Neuronal stem cell (in vitro differentiated cells): ENCODE data around the gene KCNG4.

Experiments
- DNase-seq: peaks from one replicate; pipeline ENCODE4 v3.0.0-alpha.2; 2013; ENCODE audit warnings: low spot score
- H2AFZ ChIP-seq: one replicate; pipeline ENCODE4 v1.6.1; 2013; ENCODE audit warnings: mild to moderate bottlenecking, low read length, inconsistent platforms
- H2AK5ac ChIP-seq: 2 replicates; pipeline ENCODE4 v1.6.1; 2013; ENCODE audit warnings: low read depth, mild to moderate bottlenecking, inconsistent platforms, low read length, moderate library complexity, mixed read lengths
- H2BK120ac ChIP-seq: 2 replicates; pipeline ENCODE4 v1.6.1; 2013; ENCODE audit warnings: low read depth, mild to moderate bottlenecking, inconsistent platforms, low read length, moderate library complexity, mixed read lengths
- H2BK12ac ChIP-seq: one replicate; pipeline ENCODE4 v1.6.1; 2013; ENCODE audit warnings: low read length, inconsistent platforms
- H2BK15ac ChIP-seq: 2 replicates; pipeline ENCODE4 v1.6.1; 2013; ENCODE audit warnings: mild to moderate bottlenecking, low read length, inconsistent platforms, mixed read lengths
- H2BK5ac ChIP-seq: one replicate; pipeline ENCODE4 v1.6.1; 2013; ENCODE audit warnings: inconsistent platforms, mild to moderate bottlenecking, low read length, moderate library complexity
- H3K14ac ChIP-seq: one replicate; pipeline ENCODE4 v1.6.1; 2013; ENCODE audit warnings: low read length, inconsistent platforms
- H3K18ac ChIP-seq: 2 replicates; pipeline ENCODE4 v1.6.1; 2013; ENCODE audit warnings: low read length, inconsistent platforms
- H3K23ac ChIP-seq: 2 replicates; pipeline ENCODE4 v1.6.1; 2013; ENCODE audit warnings: low read depth, mild to moderate bottlenecking, mixed read lengths, low read length, inconsistent platforms; ENCODE audit not compliant: poor library complexity
- H3K27ac ChIP-seq: replicated peaks from 3 replicates; pipeline ENCODE4 v1.5.1; 2013; ENCODE audit warnings: low read length, inconsistent platforms
- H3K27me3 ChIP-seq, 3 experiments: 2 replicates each; pipeline ENCODE4 v1.6.1; 2013; ENCODE audit warnings: low read length in 3 of 3, mild to moderate bottlenecking in 2 of 3, inconsistent platforms in 1 of 3, low read depth in 1 of 3, mixed read lengths in 1 of 3, moderate library complexity in 1 of 3; ENCODE audit not compliant: control insufficient read depth in 3 of 3, insufficient read depth in 3 of 3
- H3K36me3 ChIP-seq, 2 donors: replicated peaks in 1 of 2; 2 replicates each; pipeline ENCODE4 v1.6.1; 2013; ENCODE audit warnings: low read length in 2 of 2; ENCODE audit not compliant: control insufficient read depth in 2 of 2, insufficient read depth in 2 of 2
- H3K4ac ChIP-seq: 2 replicates; pipeline ENCODE4 v1.6.1; 2013; ENCODE audit warnings: inconsistent platforms, mild to moderate bottlenecking, low read length, moderate library complexity
- H3K4me1 ChIP-seq, 2 donors: 1 replicate in 1 of 2; 2 replicates in 1 of 2; pipeline ENCODE4 v1.6.1; 2013; ENCODE audit warnings: low read length in 2 of 2, low read depth in 1 of 2; ENCODE audit not compliant: control insufficient read depth in 2 of 2, insufficient read depth in 1 of 2
- H3K4me2 ChIP-seq: one replicate; pipeline ENCODE4 v1.6.1; 2013; ENCODE audit warnings: mild to moderate bottlenecking, low read length, inconsistent platforms; ENCODE audit not compliant: insufficient read depth, poor library complexity, severe bottlenecking
- H3K4me3 ChIP-seq, 2 donors: 2 replicates each; pipeline ENCODE4 v1.5.1; 2013; ENCODE audit warnings: low read length in 2 of 2, mild to moderate bottlenecking in 2 of 2, inconsistent platforms in 1 of 2, moderate library complexity in 1 of 2
- H3K79me1 ChIP-seq: one replicate; pipeline ENCODE4 v1.6.1; 2013; ENCODE audit warnings: low read depth, mild to moderate bottlenecking, inconsistent platforms, low read length, moderate library complexity
- H3K9ac ChIP-seq: one replicate; pipeline ENCODE4 v1.6.1; 2013; ENCODE audit warnings: mild to moderate bottlenecking, low read depth, low read length, inconsistent platforms; ENCODE audit not compliant: poor library complexity
- H3K9me3 ChIP-seq, 2 donors: replicated peaks in 1 of 2; 2 replicates each; pipeline versions ENCODE3 to v1.6.1; 2013; ENCODE audit warnings: low read length in 2 of 2, mild to moderate bottlenecking in 2 of 2, inconsistent platforms in 1 of 2, low read depth in 1 of 2, mixed read lengths in 1 of 2, moderate library complexity in 1 of 2; ENCODE audit not compliant: control insufficient read depth in 2 of 2, insufficient read depth in 1 of 2
- H4K8ac ChIP-seq: one replicate; pipeline ENCODE4 v1.6.1; 2013; ENCODE audit warnings: low read depth, mild to moderate bottlenecking, inconsistent platforms, low read length, moderate library complexity
- H4K91ac ChIP-seq: one replicate; pipeline ENCODE4 v1.6.1; 2013; ENCODE audit warnings: low read length, low read depth, mild to moderate bottlenecking, inconsistent platforms; ENCODE audit not compliant: poor library complexity
- WGBS, 2 donors: extraction: QIAGEN DNeasy Blood & Tissue Kit; methylation state at CpG; one replicate each; pipeline ENCODE4 v1.1.7; 2013; ENCODE audit warnings: missing lambda C conversion rate in 2 of 2, mixed read lengths in 1 of 2; ENCODE audit not compliant: insufficient read length in 2 of 2, insufficient replicate concordance in 1 of 2; ENCODE audit errors: extremely low coverage in 2 of 2; 5-methylcytosine and 5-hydroxymethylcytosine counted together

KCNG4 gene

DNA sequence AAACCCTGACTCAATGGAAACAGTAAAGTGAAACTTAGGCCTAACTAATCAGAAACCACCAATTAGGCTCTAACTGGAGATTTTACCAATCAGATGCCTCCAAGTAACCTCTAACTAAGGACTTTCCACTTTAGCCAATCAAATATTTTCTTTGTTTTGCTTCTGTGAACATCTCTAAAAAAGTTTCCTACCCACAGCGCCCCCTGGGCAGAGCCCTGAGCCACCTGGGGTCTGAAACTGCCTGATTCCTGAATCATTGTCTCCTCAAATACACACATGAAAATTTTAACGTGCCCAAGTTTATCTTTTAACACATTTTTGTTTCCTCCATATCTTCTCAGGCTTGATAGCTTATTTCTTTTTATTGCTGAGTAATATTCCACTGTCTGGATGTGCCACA lies 29.8 kb downstream of the KCNG4 start:
- Histone ChIP-seq H4K91ac (no peak overlapping the region), H3K4ac (no peak overlapping the region), H2AFZ (no peak overlapping the region), H3K27me3 (peaks cover 0 to 30% (median 0%) of the 10 kb centered on the region in 3 experiments), H3K14ac (no peak overlapping the region), H3K18ac (no peak overlapping the region), H3K4me2 (no peak overlapping the region), H2BK15ac (no peak overlapping the region), H2AK5ac (no peak overlapping the region), H4K8ac (no peak overlapping the region), H3K79me1 (no peaks in the 10 kb centered on the region), H3K9me3 (no peaks in the 10 kb centered on the region), H3K27ac (no peak overlapping the region), H2BK12ac (no peak overlapping the region), H3K4me3 (no peak overlapping the region), H3K23ac (no peak overlapping the region), H3K9ac (no peak overlapping the region), H2BK120ac (no peak overlapping the region), H3K36me3 (no peaks in the 10 kb centered on the region), H2BK5ac (no peak overlapping the region), H3K4me1 (peaks cover 0 to 4% of the 10 kb centered on the region in 2 donors)
- no CpG with 5 or more reads among the region's 2 CpGs for WGBS, 2 donors
- no peak for DNase-seq

DNA sequence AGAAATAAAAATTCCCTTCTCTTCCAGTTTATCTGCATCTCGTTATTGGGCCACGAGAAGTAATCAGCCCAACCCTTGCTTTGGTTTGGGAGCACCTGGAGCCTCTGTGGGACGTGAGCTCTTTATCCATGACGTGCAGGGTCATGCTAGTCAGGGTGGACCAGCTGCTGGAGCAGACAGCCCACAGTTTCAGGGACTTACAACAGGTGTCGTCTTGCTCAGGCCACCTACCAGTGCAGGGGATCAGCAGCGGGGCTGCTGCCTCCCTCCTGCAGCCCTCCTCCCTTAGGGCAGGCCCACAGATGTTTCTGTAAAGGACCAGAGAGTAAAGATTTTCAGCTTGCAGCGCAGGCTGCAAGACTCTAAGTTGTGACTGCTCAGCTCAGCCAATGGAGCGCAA lies 31.9 kb downstream of the KCNG4 start:
- no CpG with 5 or more reads among the region's 8 CpGs for WGBS, 2 donors
- no peaks in the 10 kb centered on the region for H3K9me3 ChIP-seq
- peak overlapping the region; percentile 58 for H3K23ac ChIP-seq
- no peak overlapping the region for H2BK12ac ChIP-seq
- H3K4me2 ChIP-seq, result no peak overlapping the region
- peaks cover 0 to 4% of the 10 kb centered on the region in 2 donors for H3K4me1 ChIP-seq
- H3K79me1 ChIP-seq, result no peaks in the 10 kb centered on the region
- H3K27me3 ChIP-seq, result peaks cover 0 to 25% (median 0%) of the 10 kb centered on the region in 3 experiments
- no peak overlapping the region for H2BK15ac ChIP-seq
- H3K9ac ChIP-seq, result no peak overlapping the region
- H2BK5ac ChIP-seq, result no peak overlapping the region
- H2AFZ ChIP-seq, result no peak overlapping the region
- H4K91ac ChIP-seq, result no peak overlapping the region
- H3K36me3 ChIP-seq, result no peaks in the 10 kb centered on the region
- H3K4me3 ChIP-seq, result no peak overlapping the region
- no peak overlapping the region for H3K14ac ChIP-seq
- no peak for DNase-seq
- H3K18ac ChIP-seq, result peak overlapping the region; percentile 61
- H2BK120ac ChIP-seq, result no peak overlapping the region
- H4K8ac ChIP-seq, result no peak overlapping the region
- H3K4ac ChIP-seq, result no peak overlapping the region
- H3K27ac ChIP-seq, result no peak overlapping the region
- no peak overlapping the region for H2AK5ac ChIP-seq

DNA sequence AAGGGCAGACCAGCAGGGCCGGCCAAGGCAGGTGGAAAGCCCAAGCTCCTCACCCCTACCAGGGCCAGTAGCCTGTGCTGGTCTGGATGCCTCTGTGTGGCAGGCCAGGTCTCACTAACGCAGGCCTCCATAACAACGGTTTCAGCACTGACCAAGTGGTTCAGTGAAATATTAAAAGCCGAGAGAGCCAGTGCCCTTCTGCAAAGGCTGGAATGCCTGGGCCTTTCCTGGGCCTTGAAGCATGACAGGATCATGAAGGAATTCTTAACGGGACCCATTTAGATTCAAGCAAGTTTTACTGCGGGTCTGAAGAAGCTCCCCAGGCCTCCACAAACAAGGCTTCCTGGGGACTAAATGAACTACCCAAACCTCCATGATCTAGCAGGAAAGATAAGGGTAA lies 32.6 kb downstream of the KCNG4 start:
- no peak overlapping the region for H2BK15ac ChIP-seq
- H3K14ac ChIP-seq, result no peak overlapping the region
- H3K9ac ChIP-seq, result no peak overlapping the region
- H3K23ac ChIP-seq, result no peak overlapping the region
- no peak overlapping the region for H3K4me2 ChIP-seq
- peaks cover 0 to 4% of the 10 kb centered on the region in 2 donors for H3K4me1 ChIP-seq
- no peak overlapping the region for H4K8ac ChIP-seq
- no peak overlapping the region for H4K91ac ChIP-seq
- no peaks in the 10 kb centered on the region for H3K9me3 ChIP-seq
- H3K4me3 ChIP-seq, result no peak overlapping the region
- no peak overlapping the region for H2BK120ac ChIP-seq
- no peaks in the 10 kb centered on the region for H3K36me3 ChIP-seq
- no peaks in the 10 kb centered on the region for H3K79me1 ChIP-seq
- peaks cover 0 to 25% (median 0%) of the 10 kb centered on the region in 3 experiments for H3K27me3 ChIP-seq
- no peak overlapping the region for H2AK5ac ChIP-seq
- no peak overlapping the region for H2BK5ac ChIP-seq
- no CpG with 5 or more reads among the region's 6 CpGs for WGBS, 2 donors
- no peak overlapping the region for H2AFZ ChIP-seq
- no peak overlapping the region for H3K18ac ChIP-seq
- no peak for DNase-seq
- no peak overlapping the region for H3K4ac ChIP-seq
- H3K27ac ChIP-seq, result no peak overlapping the region
- no peak overlapping the region for H2BK12ac ChIP-seq

DNA sequence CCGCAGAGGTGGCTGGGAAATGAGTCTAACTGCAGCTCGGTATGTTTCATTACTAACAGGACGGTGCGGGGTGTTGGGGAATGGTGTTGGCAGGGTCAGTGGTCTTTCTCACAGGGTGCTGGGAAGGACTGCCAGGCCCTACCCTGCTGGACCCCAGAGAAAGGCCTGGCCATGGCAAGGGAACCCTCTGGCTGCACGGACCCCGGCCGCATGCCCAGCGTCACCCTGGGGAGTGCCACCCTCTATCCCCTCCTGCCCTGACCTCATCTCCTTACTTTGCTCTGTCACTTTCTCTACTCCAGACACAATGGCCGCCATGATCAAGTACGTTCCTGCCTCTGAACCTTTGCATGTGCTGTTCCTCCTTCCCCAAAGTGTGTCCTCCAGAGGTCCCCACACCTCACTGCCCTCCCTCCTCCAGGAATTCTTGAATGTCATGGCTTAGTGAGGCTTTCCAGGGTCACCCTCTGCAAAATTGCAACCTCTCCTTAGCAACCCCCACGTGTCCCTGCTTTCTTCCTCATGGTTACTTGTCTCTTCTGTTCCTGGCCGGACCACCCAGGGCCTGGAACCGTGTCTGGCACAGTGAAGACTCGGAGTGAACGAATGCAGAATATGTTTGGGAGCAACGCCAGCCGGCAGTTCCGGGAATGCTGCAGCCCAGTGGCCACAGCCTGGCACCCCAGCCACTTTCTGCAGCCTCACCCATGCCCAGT lies 33.7 kb downstream of the KCNG4 start:
- no peak overlapping the region for H3K4me2 ChIP-seq
- no CpG with 5 or more reads among the region's 18 CpGs for WGBS, 2 donors
- no peaks in the 10 kb centered on the region for H3K36me3 ChIP-seq
- no peak overlapping the region for H2BK120ac ChIP-seq
- no peak overlapping the region for H4K8ac ChIP-seq
- no peaks in the 10 kb centered on the region for H3K9me3 ChIP-seq
- H3K27ac ChIP-seq, result no peak overlapping the region
- H3K4me3 ChIP-seq, result no peak overlapping the region
- peaks cover 0 to 25% (median 0%) of the 10 kb centered on the region in 3 experiments for H3K27me3 ChIP-seq
- H2AFZ ChIP-seq, result no peak overlapping the region
- no peak overlapping the region for H3K14ac ChIP-seq
- peaks cover 0 to 4% of the 10 kb centered on the region in 2 donors for H3K4me1 ChIP-seq
- H3K18ac ChIP-seq, result no peak overlapping the region
- H3K79me1 ChIP-seq, result no peaks in the 10 kb centered on the region
- peak overlapping the region; percentile 8 for H3K23ac ChIP-seq
- H3K4ac ChIP-seq, result no peak overlapping the region
- no peak for DNase-seq
- H2AK5ac ChIP-seq, result no peak overlapping the region
- no peak overlapping the region for H4K91ac ChIP-seq
- H2BK15ac ChIP-seq, result no peak overlapping the region
- no peak overlapping the region for H2BK5ac ChIP-seq
- H2BK12ac ChIP-seq, result no peak overlapping the region
- H3K9ac ChIP-seq, result no peak overlapping the region
